Measurements from ENCODE around the gene AKR7A2. TPM values are rescaled to one million over a fixed set of nuclear protein-coding genes. Genes with fewer than 3 reads are reported as not detected.
"Not testable (repeated sequence)": the region's sequence is repeated elsewhere in the genome, so short reads cannot be mapped to it uniquely, and the experiment has no call there.

The AKR7A2 gene
- total RNA-seq, 2 experiments from 2014 or later: 45.5 to 49.4 TPM

- POLR2A ChIA-PET; H3K4me3 Mint-ChIP-seq; H3K27ac Mint-ChIP-seq; CTCF ChIA-PET; H3K9me3 Mint-ChIP-seq; H3K36me3 Mint-ChIP-seq; intact Hi-C loops (cut with micrococcal nuclease); H3K27me3 Mint-ChIP-seq; H3K4me1 Mint-ChIP-seq (ENCODE audit: low read depth); DNase-seq: not testable (repeated sequence)
Measured at GRCh38 chr1:19285807-19286206, 26.1 kb downstream of the AKR7A2 start.

- intact Hi-C loops (cut with micrococcal nuclease); H3K4me3 Mint-ChIP-seq; H3K27me3 Mint-ChIP-seq; H3K36me3 Mint-ChIP-seq; DNase-seq; H3K9me3 Mint-ChIP-seq; POLR2A ChIA-PET; H3K4me1 Mint-ChIP-seq (ENCODE audit: low read depth); CTCF ChIA-PET; H3K27ac Mint-ChIP-seq: not testable (repeated sequence)
Measured at GRCh38 chr1:19285366-19285765, 26.6 kb downstream of the AKR7A2 start.

GRCh38 chr1:19284881-19285280, 27.1 kb downstream of the AKR7A2 start:
- Mint-ChIP-seq H3K36me3 (no peaks in the 10 kb centered on the region), H3K27me3 (no peaks in the 10 kb centered on the region), H3K4me1 (ENCODE audit: low read depth) (peaks cover 5% of the 10 kb centered on the region), H3K4me3 (no peak overlapping the region), H3K9me3 (no peaks in the 10 kb centered on the region), H3K27ac (no peak overlapping the region)
- intact Hi-C loops (cut with micrococcal nuclease): no loop called here
- DNase-seq: no peak
- ChIA-PET CTCF (no interaction called here), POLR2A (no interaction called here)

GRCh38 chr1:19283891-19284290, 28.1 kb downstream of the AKR7A2 start:
- intact Hi-C loops (cut with micrococcal nuclease): no loop called here
- H3K36me3 Mint-ChIP-seq: no peaks in the 10 kb centered on the region
- no peak overlapping the region for H3K4me3 Mint-ChIP-seq
- CTCF ChIA-PET: no interaction called here
- no peaks in the 10 kb centered on the region for H3K9me3 Mint-ChIP-seq
- DNase-seq: no peak
- H3K4me1 Mint-ChIP-seq (ENCODE audit: low read depth): peaks cover 2% of the 10 kb centered on the region
- no peaks in the 10 kb centered on the region for H3K27me3 Mint-ChIP-seq
- H3K27ac Mint-ChIP-seq: no peak overlapping the region
- POLR2A ChIA-PET: no interaction called here

GRCh38 chr1:19274636-19275035, 37.3 kb downstream of the AKR7A2 start:
- Mint-ChIP-seq H3K36me3 (peaks cover 3% of the 10 kb centered on the region), H3K9me3 (peaks cover 4% of the 10 kb centered on the region), H3K4me1 (ENCODE audit: low read depth) (peaks cover 3% of the 10 kb centered on the region), H3K27me3 (peaks cover 15% of the 10 kb centered on the region), H3K27ac (no peak overlapping the region), H3K4me3 (no peak overlapping the region)
- ChIA-PET CTCF (no interaction called here), POLR2A (no interaction called here)
- no peak for DNase-seq
- intact Hi-C loops (cut with micrococcal nuclease): no loop called here

GRCh38 chr1:19273844-19274531, 38.0 kb downstream of the AKR7A2 start:
- H3K27ac Mint-ChIP-seq; H3K36me3 Mint-ChIP-seq; H3K4me1 Mint-ChIP-seq (ENCODE audit: low read depth); intact Hi-C loops (cut with micrococcal nuclease); CTCF ChIA-PET; H3K4me3 Mint-ChIP-seq; DNase-seq; POLR2A ChIA-PET; H3K9me3 Mint-ChIP-seq: not testable (repeated sequence)
- peaks cover 15% of the 10 kb centered on the region for H3K27me3 Mint-ChIP-seq

- intact Hi-C loops (cut with micrococcal nuclease): no loop called here
- Mint-ChIP-seq H3K27me3 (peaks cover 15% of the 10 kb centered on the region), H3K9me3 (peaks cover 4% of the 10 kb centered on the region), H3K4me3 (no peak overlapping the region), H3K36me3 (peaks cover 3% of the 10 kb centered on the region), H3K27ac (no peak overlapping the region), H3K4me1 (ENCODE audit: low read depth) (peaks cover 3% of the 10 kb centered on the region)
- no peak for DNase-seq
- POLR2A ChIA-PET: no interaction called here
- CTCF ChIA-PET: no interaction called here
Measured at GRCh38 chr1:19273106-19273843, 38.7 kb downstream of the AKR7A2 start.

GRCh38 chr1:19272064-19272463, 39.9 kb downstream of the AKR7A2 start:
- Mint-ChIP-seq H3K36me3 (peaks cover 3% of the 10 kb centered on the region), H3K27me3 (peaks cover 15% of the 10 kb centered on the region), H3K4me1 (ENCODE audit: low read depth) (peaks cover 3% of the 10 kb centered on the region), H3K27ac (no peak overlapping the region), H3K9me3 (peaks cover 4% of the 10 kb centered on the region), H3K4me3 (no peak overlapping the region)
- CTCF ChIA-PET: no interaction called here
- intact Hi-C loops (cut with micrococcal nuclease): no loop called here
- POLR2A ChIA-PET: no interaction called here
- DNase-seq: no peak

GRCh38 chr1:19270343-19270730, 41.6 kb downstream of the AKR7A2 start:
- DNase-seq; H3K4me3 Mint-ChIP-seq; H3K4me1 Mint-ChIP-seq (ENCODE audit: low read depth); H3K9me3 Mint-ChIP-seq; POLR2A ChIA-PET; H3K36me3 Mint-ChIP-seq; CTCF ChIA-PET; intact Hi-C loops (cut with micrococcal nuclease); H3K27ac Mint-ChIP-seq: not testable (repeated sequence)
- peaks cover 14% of the 10 kb centered on the region for H3K27me3 Mint-ChIP-seq

- POLR2A ChIA-PET; H3K36me3 Mint-ChIP-seq; H3K4me1 Mint-ChIP-seq (ENCODE audit: low read depth); H3K4me3 Mint-ChIP-seq; H3K9me3 Mint-ChIP-seq; DNase-seq; H3K27ac Mint-ChIP-seq; intact Hi-C loops (cut with micrococcal nuclease): not testable (repeated sequence)
- CTCF ChIA-PET: interaction anchor here (1.8 kb wide), 1 partner anchor 312 kb away, joined by 4 read pairs; no protein-coding TSS in a partner anchor
- H3K27me3 Mint-ChIP-seq: peaks cover 14% of the 10 kb centered on the region
Measured at GRCh38 chr1:19269427-19270342, 42.3 kb downstream of the AKR7A2 start.

- H3K9me3 Mint-ChIP-seq: no peaks in the 10 kb centered on the region
- no peak overlapping the region for H3K4me3 Mint-ChIP-seq
- CTCF ChIA-PET: interaction anchor here (1.8 kb wide), 1 partner anchor 313 kb away, joined by 4 read pairs; no protein-coding TSS in a partner anchor
- H3K27ac Mint-ChIP-seq: no peak overlapping the region
- intact Hi-C loops (cut with micrococcal nuclease): no loop called here
- H3K4me1 Mint-ChIP-seq (ENCODE audit: low read depth): peaks cover 2% of the 10 kb centered on the region
- peaks cover 8% of the 10 kb centered on the region for H3K27me3 Mint-ChIP-seq
- H3K36me3 Mint-ChIP-seq: no peaks in the 10 kb centered on the region
- DNase-seq: no peak
- POLR2A ChIA-PET: no interaction called here
Measured at GRCh38 chr1:19268445-19268844, 43.5 kb downstream of the AKR7A2 start.

GRCh38 chr1:19262744-19263143, 49.2 kb downstream of the AKR7A2 start:
- intact Hi-C loops (cut with micrococcal nuclease): no loop called here
- ChIA-PET CTCF (no interaction called here), POLR2A (no interaction called here)
- H3K4me1 Mint-ChIP-seq (ENCODE audit: low read depth): peaks cover 5% of the 10 kb centered on the region
- DNase-seq: no peak
- H3K27ac Mint-ChIP-seq: no peak overlapping the region
- H3K27me3 Mint-ChIP-seq: no peaks in the 10 kb centered on the region
- no peaks in the 10 kb centered on the region for H3K9me3 Mint-ChIP-seq
- H3K36me3 Mint-ChIP-seq: peaks cover 20% of the 10 kb centered on the region
- no peak overlapping the region for H3K4me3 Mint-ChIP-seq
